Thyroid gland (tissue), 4 donors: ENCODE data around the gene RILPL2.

ENCODE experiments used
- CTCF ChIP-seq, 6 experiments: fragments of 200-600 bp in 3 of 6; fragments of 450-650 bp in 3 of 6; sonication (generic) in 3 of 6; IDR thresholded peaks; one replicate each; pipeline ENCODE4 v1.5.1; 2016 to 2019; ENCODE audit warnings: antibody characterized with exemption in 6 of 6, mild to moderate bottlenecking in 2 of 6, inconsistent platforms in 1 of 6, moderate library complexity in 1 of 6
- POLR2A ChIP-seq, 2 donors: fragments of 450-650 bp; IDR thresholded peaks; one replicate each; pipeline ENCODE4 v1.6.1; 2017; ENCODE audit warnings: antibody characterized with exemption in 2 of 2, mild to moderate bottlenecking in 2 of 2, moderate library complexity in 1 of 2

- TF ChIP-seq CTCF (IDR thresholded peaks at IDR 0.05): no peak
- TF ChIP-seq POLR2A (IDR thresholded peaks at IDR 0.05): no peak
Observed at GRCh38 chr12:123384994-123385376, 51.5 kb downstream of the RILPL2 start.
